ENCODE data around the gene ADGRL2.
A peak's percentile ranks its signal among the peaks of the same experiment; 100 is the strongest.

Gene ADGRL2

DNA sequence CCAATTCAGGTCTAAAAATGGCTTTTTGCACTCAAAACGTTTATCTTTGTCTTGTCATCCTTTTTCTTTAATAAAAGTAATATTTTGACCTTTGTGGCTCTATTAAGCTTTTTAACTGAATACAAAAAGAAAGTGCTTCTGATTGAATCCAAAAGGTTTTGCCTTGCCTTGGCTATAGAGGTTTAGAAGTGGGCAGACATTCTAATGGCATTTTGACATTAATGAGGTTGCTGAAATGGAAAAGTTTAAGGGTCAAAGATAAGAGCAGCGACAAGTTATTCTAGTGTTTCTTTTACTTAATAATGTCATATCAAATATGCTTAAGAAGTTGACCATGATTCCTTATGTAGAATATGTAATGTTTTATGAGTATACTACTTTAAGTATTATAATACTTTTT is 120.2 kb downstream of the ADGRL2 start:
- TF ChIP-seq, protein P1, sequence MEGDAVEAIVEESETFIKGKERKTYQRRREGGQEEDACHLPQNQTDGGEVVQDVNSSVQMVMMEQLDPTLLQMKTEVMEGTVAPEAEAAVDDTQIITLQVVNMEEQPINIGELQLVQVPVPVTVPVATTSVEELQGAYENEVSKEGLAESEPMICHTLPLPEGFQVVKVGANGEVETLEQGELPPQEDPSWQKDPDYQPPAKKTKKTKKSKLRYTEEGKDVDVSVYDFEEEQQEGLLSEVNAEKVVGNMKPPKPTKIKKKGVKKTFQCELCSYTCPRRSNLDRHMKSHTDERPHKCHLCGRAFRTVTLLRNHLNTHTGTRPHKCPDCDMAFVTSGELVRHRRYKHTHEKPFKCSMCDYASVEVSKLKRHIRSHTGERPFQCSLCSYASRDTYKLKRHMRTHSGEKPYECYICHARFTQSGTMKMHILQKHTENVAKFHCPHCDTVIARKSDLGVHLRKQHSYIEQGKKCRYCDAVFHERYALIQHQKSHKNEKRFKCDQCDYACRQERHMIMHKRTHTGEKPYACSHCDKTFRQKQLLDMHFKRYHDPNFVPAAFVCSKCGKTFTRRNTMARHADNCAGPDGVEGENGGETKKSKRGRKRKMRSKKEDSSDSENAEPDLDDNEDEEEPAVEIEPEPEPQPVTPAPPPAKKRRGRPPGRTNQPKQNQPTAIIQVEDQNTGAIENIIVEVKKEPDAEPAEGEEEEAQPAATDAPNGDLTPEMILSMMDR (IDR thresholded peaks at IDR 0.05; ENCODE audit: unreplicated experiment in 3 of 3): no peak
- peaks cover 57% of the 10 kb centered on the region for H3K4me1 Mint-ChIP-seq
- no peak overlapping the region for H3K4me3 Mint-ChIP-seq
- peak overlapping the region; percentile 19 to 94 (median 66) for H3K27ac Mint-ChIP-seq
- peaks cover 18% of the 10 kb centered on the region for H3K36me3 Mint-ChIP-seq (ENCODE audit: low read depth)
- H3K27me3 Mint-ChIP-seq (ENCODE audit: low read depth): no peaks in the 10 kb centered on the region
- no peaks in the 10 kb centered on the region for H3K9me3 Mint-ChIP-seq

DNA sequence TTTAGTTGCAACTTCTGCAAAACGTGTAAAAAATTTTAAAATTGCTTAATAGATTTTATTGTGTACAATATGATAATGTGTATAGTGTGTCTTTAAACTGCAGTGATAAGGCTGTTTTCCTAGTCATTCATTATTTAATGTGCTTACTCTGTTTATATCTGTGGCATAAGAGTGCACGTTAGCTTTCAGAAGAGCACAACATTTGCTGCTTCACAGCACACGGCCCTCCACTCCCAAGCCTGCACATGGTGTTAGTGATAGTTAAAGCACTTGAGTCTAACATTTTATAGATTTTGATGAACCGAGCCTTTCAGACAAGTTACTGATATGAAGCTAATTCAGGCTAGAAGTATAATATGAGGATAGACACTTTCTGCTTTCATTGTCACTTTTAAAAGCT is 120.6 kb downstream of the ADGRL2 start:
- H3K27ac Mint-ChIP-seq: peak overlapping the region; percentile 0 to 71 (median 27)
- H3K36me3 Mint-ChIP-seq (ENCODE audit: low read depth): peaks cover 17% of the 10 kb centered on the region
- no peak overlapping the region for H3K4me3 Mint-ChIP-seq
- TF ChIP-seq, protein P1 (IDR thresholded peaks at IDR 0.05; ENCODE audit: unreplicated experiment in 3 of 3): no peak
- peaks cover 59% of the 10 kb centered on the region for H3K4me1 Mint-ChIP-seq
- no peaks in the 10 kb centered on the region for H3K27me3 Mint-ChIP-seq (ENCODE audit: low read depth)
- no peaks in the 10 kb centered on the region for H3K9me3 Mint-ChIP-seq

DNA sequence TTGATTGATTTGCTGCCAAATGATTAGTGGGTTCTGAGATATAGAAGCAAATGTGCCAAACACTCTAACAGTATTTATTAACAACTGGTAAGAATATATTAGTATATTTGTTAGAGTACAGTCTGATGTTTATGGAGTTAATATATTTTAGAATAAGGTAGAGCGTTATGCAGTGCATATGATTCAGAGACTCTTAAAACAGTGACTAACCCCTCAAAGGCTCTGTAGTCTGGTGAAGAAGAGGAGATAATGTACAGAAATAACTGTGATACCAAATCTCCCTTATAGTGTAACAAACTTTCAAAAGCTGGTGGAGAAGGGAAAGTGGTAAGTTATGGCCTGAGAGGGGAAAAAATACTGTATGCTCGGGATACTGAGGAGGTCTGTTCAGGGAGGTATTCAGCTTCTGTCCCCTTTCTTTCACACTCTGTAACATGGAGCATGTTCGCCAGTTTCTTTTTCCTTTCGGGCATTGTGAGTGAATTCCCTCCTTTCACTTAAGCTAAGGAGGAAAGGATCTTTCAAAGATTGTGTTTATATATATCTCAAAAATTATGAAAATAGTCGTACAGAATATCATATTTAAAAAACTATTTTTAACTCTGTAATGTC is 121.2 kb downstream of the ADGRL2 start:
- no peaks in the 10 kb centered on the region for H3K9me3 Mint-ChIP-seq
- no peaks in the 10 kb centered on the region for H3K27me3 Mint-ChIP-seq (ENCODE audit: low read depth)
- H3K36me3 Mint-ChIP-seq (ENCODE audit: low read depth): peaks cover 17% of the 10 kb centered on the region
- peak overlapping the region; percentile 0 to 29 (median 27) for H3K27ac Mint-ChIP-seq
- H3K4me3 Mint-ChIP-seq: no peak overlapping the region
- TF ChIP-seq, protein P1 (IDR thresholded peaks at IDR 0.05; ENCODE audit: unreplicated experiment in 3 of 3): no peak
- H3K4me1 Mint-ChIP-seq: peaks cover 59% of the 10 kb centered on the region

DNA sequence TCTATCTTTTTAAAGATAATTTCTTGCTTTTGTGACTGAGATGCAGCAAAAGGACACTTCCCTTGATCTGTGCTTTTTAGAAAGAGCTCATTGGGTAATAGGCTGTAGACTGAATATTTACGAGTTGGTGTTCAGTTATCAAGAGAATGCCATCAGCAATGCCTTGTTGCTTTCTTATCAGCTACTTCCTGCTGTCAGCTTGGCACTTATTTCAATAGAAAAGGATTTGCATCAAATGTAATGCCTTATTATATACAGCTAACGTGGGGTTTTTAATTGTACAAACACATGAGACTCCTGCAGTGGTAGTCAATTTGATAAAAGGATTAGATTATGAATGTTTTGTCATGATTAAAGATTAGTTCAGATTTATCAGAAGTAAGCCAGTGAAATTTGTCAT is 122.2 kb downstream of the ADGRL2 start:
- Mint-ChIP-seq H3K27me3 (ENCODE audit: low read depth) (no peaks in the 10 kb centered on the region), H3K27ac (no peak overlapping the region), H3K9me3 (no peaks in the 10 kb centered on the region)

DNA sequence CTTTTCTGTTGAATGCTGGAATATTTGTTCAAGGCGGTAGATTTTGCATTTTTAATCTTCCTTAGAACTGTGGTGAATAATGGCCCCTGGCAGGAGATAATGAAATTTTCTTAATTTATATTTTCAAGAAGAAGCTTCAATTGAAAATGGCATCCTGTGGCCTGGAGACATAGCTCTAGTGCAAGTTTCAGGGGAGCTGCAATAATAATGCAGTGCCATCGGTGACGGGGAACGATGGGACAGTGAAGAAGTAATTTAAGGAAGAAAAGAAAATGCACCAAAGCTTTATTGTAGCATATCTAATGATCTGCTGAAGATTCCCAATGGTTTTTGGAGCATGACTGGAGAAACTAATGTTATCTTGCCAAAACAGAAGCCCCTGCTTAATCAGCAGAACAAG is 128.4 kb downstream of the ADGRL2 start:
- no peaks in the 10 kb centered on the region for H3K9me3 Mint-ChIP-seq
- H3K27ac Mint-ChIP-seq: peak overlapping the region in 1 of 3 experiments; percentile 23
- H3K4me3 Mint-ChIP-seq: no peak overlapping the region
- peaks cover 26% of the 10 kb centered on the region for H3K36me3 Mint-ChIP-seq (ENCODE audit: low read depth)
- TF ChIP-seq, protein P1 (IDR thresholded peaks at IDR 0.05; ENCODE audit: unreplicated experiment in 3 of 3): no peak
- no peaks in the 10 kb centered on the region for H3K27me3 Mint-ChIP-seq (ENCODE audit: low read depth)
- peaks cover 18% of the 10 kb centered on the region for H3K4me1 Mint-ChIP-seq

More for the DNA sequence above, 122.2 kb downstream of the ADGRL2 start:
- TF ChIP-seq, protein P1 (IDR thresholded peaks at IDR 0.05; ENCODE audit: unreplicated experiment in 3 of 3): no peak
- Mint-ChIP-seq H3K4me1 (peaks cover 56% of the 10 kb centered on the region), H3K36me3 (ENCODE audit: low read depth) (peaks cover 13% of the 10 kb centered on the region), H3K4me3 (no peak overlapping the region)

DNA sequence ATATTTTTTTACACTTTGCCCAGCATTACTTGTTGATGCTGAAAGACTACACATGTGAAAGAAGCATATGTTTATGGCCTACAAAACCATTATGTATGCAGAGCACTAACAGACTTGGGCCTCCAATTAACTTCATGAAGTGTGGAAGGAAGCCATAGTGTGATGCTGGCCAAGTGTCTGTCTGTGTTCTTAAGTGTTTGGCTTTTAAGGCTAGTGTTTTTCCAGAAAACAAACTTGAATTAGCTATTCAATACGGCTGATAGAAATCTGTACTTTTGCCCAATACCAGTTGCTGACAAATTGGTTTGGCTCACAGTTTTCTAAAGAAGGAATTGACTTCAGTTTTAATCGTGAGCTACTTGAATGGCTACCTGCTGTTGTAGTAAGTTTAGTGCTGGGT is 136.1 kb downstream of the ADGRL2 start:
- Mint-ChIP-seq H3K27ac (no peak overlapping the region), H3K4me1 (peaks cover 13% of the 10 kb centered on the region), H3K4me3 (no peak overlapping the region), H3K36me3 (ENCODE audit: low read depth) (peaks cover 13% of the 10 kb centered on the region), H3K9me3 (no peaks in the 10 kb centered on the region), H3K27me3 (ENCODE audit: low read depth) (no peaks in the 10 kb centered on the region)
- TF ChIP-seq, protein P1 (IDR thresholded peaks at IDR 0.05; ENCODE audit: unreplicated experiment in 3 of 3): no peak
